GM18873 (cell line): Measurements from ENCODE around the gene IGSF21.

Experiments used
- ATAC-seq: cut with Tn5 transposase; IDR thresholded peaks from one replicate; pipeline ENCODE4 v1.9.1; 2021; ENCODE audit warnings: mild to moderate bottlenecking, moderate library complexity, moderate number of reproducible peaks; ENCODE audit not compliant: unreplicated experiment, low FRiP score

Gene IGSF21

DNA sequence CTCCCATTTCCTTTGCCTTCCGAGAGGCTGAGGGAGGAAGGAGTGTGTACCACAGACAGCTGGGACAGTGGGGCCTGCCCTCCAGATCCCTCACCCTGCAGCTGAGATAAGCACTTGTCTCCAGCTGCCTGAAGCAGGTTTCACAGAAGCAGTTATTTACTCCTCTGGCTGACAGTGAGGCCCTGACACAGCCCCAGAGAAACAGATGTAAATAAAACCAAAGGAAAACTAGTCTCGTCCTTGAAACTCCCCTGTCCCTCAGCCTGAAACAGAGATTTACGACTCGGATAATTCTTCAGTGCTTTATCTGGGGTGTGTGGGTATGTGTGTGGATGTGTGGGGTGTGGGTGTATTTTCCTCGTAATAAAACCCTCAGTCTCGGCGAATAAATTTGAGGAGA is 181.1 kb downstream of the IGSF21 start:
- ATAC-seq = no peak

- no peak for ATAC-seq
Observed at GRCh38 chr1:18289597-18289996, 182.0 kb downstream of the IGSF21 start.

GRCh38 chr1:18290740-18291412 is 183.3 kb downstream of the IGSF21 start:
- ATAC-seq = no peak

GRCh38 chr1:18292531-18292930 is 184.9 kb downstream of the IGSF21 start:
- ATAC-seq = no peak

DNA sequence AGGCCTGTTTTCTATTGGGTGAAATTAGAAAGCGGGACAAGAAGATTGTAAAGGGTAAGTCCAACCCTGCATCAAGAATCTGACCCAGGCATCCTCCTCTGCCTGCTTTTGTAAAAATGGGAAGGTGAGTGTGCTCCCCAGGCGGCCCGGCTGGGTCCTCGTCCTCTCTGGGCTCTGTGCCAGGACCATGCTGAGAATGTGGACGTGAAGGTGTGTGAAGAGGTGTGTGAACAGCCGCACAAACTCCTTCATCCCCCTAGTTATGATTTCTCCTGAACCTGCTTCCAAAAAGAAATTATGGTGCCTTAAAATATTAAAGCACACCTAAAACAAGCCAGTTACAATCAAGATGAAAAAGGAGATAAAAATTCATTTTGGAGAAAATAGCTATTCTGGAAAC is 185.7 kb downstream of the IGSF21 start:
- no peak for ATAC-seq

DNA sequence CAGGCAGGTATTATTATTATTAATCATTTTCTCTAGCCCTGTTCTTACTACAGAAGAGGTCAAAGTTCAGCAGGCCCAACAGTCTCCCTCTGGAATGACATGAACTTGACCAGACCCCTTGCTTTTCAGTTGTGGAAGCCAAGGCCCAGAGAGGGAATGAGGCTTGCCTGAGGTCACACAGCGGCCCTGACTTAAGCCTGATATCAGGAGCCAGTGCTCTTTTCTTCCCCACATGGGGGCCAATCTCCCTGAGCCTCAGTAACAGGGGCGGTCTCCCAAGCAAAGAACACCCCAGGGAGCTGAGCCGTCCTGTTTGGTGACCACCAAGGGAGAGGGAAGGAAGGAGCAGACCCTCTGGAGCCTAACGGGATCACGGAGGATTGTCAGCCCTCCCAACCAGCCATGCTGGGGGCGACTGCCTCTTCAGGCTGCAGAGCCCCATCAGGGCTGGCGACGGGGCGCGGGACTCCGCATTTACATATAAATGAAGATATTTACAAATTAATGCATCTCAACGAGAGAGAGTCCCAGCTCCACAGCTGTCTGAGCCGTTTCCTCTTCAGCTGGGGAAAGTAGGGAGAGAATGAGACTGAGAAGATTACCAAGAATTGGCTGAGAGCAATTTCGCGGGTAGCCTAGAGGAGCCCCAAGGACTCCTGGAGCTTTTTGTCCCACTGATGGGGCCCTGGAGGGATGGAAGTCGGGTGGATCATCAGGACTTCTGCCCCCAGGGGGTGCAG is 187.0 kb downstream of the IGSF21 start:
- ATAC-seq = no peak

DNA sequence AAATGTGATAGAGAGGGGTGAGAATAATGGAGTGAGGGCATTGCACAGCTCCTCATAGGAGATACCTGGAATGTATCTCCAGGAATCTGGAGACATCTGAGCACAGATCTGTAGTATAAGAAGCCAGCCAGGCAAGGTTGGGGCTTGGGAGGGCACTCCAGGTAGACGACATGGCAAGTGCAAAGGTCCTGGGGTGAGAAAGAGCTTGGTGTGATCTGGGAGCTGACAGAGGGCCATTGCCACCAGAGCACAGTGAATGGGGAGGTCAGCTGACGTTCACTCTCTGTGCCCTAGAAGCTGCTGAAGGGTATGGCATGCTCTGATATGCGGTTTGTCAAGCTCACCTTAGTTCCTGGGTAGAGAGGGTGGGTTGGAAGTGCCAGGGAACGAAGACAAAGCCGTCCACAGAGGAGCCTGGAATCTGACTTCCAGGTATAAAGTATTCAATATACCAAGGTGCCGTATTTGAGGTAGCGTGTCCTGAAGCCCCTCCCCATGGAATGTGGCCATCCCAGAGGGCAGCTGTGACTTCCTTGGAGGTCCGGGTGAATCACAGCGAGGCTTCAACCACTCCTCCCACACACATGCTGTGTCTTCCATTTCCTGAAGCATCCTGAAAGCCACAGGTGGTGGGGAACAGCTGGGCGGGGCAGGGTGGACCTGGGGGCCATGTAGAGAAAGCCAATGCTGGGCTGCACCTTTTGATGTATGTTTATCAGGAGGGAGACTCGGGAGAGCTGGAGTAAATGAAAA is 190.5 kb downstream of the IGSF21 start:
- ATAC-seq = no peak

GRCh38 chr1:18299441-18300338 is 192.1 kb downstream of the IGSF21 start:
- no peak for ATAC-seq

DNA sequence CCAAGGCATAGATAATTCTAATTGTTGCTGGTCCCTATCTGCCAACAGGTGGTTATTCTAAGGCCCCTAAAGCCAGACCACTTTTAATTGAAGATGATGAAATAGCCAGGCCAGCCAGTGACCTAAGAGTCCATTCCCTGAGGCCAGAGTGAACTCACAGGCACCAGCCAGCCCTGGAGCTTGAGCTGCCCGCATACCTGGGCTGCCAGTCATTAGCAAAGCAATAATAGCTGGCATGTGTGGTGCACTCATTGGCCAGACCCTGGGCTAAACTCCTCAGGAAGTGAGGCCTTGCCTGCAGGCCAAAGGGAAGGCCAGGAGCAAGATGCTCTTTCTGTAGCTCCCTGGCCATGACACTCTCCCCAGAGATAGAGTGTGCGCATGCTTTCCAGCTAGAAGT is 192.8 kb downstream of the IGSF21 start:
- ATAC-seq = no peak

DNA sequence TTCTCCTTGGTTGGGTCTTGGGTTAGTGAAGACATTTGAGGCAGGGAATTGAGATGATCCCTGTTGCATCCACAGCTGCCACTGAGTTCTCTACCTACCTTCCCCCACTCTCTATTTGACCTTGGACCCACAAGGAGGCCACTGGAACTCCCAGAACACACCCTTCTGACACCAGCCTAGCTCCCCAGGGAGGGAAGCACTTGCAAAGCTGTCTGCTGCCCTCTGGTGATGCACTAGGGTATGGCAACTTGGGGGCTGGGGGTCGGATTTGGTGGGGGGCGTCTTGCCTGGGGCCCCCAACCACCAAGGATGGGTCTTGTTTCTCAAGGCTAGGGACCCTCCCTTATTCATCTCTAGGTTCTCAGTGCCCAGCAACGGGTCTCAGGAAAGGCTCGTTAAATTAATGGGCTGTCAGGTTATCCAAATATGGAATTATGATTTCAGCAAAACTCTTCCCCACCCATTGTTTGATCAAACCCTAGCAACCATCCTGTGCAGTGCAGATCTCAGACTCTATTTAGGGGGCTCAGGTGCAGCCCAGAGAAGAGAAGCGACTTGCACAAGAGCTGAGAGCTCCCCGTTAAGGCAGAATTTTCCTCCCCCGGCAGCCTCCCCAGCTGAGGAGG is 195.3 kb downstream of the IGSF21 start:
- no peak for ATAC-seq

DNA sequence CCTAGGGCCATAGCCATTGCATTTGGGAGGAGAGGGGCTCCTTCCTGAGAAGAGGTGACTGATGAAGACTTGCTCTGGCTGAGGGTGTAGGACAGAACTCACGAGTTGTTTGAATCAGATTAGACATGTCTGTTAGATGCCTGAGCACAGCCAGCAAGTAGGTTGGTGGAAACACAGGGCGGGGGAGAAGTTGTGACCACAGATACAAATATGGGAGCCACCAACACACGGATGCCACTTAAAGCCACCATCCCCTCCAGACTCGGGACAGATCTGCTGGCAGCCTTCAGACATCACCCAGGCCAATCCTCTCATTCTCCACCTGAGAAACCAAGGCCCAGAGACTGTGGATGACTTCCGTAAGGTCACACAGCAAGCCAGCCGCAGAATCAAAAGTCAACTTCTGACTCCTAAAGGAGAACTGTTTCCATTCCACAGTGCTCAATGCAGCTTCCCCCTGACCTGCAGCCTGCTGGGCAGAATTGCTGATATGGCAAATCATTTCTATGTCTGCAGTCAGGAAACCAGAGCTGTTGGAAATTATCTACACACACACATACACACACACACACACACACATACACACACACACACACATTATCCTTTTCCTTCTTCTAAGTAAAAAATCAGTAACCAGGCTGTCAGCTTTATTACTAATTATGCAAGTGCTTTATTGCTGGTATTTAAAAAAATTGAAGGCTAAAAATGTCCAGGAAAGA is 196.7 kb downstream of the IGSF21 start:
- ATAC-seq = no peak

DNA sequence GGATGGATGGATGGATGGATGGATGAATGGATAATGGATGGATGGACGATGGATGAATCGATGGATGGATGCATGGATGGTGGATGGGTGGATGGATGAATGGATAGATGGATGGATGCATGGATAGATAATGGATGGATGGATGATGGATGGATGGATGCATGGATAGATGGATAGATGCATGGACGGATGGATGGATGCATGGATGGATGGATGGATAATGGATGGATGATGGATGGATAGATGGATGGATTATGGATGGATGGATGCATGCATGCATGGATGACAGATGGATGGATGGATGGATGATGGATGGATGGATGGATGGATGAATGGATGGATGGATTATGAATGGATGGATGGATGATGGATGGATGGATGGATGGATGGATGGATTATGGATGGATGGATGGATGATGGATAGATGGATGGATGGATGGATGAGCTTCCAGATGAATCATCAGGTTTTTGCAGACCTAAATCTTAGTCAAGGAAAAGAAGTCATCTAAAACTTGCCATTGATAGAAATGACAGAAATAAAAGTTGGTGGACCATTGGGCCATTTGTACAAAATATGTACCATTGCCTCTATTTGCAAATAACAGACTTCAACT is 197.7 kb downstream of the IGSF21 start:
- no peak for ATAC-seq

- ATAC-seq = no peak
Observed at GRCh38 chr1:18307329-18307898, 199.8 kb downstream of the IGSF21 start.

GRCh38 chr1:18309552-18310155 is 202.1 kb downstream of the IGSF21 start:
- no peak for ATAC-seq

- ATAC-seq = no peak
Observed at GRCh38 chr1:18312961-18313360, 205.4 kb downstream of the IGSF21 start.

GRCh38 chr1:18313523-18313922 is 205.9 kb downstream of the IGSF21 start:
- ATAC-seq = no peak

DNA sequence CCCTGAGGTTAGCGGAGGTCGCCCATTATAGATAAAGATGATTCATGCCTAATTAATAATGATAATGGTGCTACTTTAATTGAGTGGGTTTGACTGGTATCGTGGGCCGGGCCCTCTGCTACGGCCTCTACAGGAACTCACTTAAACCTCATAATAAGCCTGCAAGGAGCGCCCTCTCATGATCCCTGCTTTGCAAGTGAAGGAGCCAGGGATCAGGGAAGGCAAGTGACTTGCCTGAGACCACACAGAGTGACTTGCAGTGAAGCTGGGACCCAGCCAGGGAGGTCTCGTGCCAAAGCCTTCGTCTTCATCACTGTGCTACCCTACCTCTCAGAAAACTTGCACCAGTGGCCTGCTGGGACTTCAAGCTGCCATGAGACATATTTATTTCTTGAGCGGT is 206.8 kb downstream of the IGSF21 start:
- ATAC-seq = no peak

- no peak for ATAC-seq
Observed at GRCh38 chr1:18315449-18315848, 207.9 kb downstream of the IGSF21 start.
